Duodenal mucosa (tissue), 2 donors: ENCODE data around the gene SLFN14.

Experiments used
- H3K27ac ChIP-seq: one replicate; pipeline ENCODE4 v1.7.0; 2013; ENCODE audit warnings: low read depth, low read length
- H3K27me3 ChIP-seq, 2 donors: one replicate each; pipeline ENCODE4 v1.7.0; 2013; ENCODE audit warnings: low read length in 2 of 2, control low read depth in 1 of 2; ENCODE audit not compliant: insufficient read depth in 2 of 2, control insufficient read depth in 1 of 2
- H3K36me3 ChIP-seq, 2 donors: one replicate each; pipeline ENCODE4 v1.7.0; 2013; ENCODE audit warnings: low read length in 2 of 2, control low read depth in 1 of 2; ENCODE audit not compliant: insufficient read depth in 2 of 2, control insufficient read depth in 1 of 2
- H3K4me1 ChIP-seq, 2 donors: one replicate each; pipeline ENCODE4 v1.7.0; 2013; ENCODE audit warnings: low read length in 2 of 2, control low read depth in 1 of 2; ENCODE audit not compliant: insufficient read depth in 2 of 2, control insufficient read depth in 1 of 2
- H3K4me3 ChIP-seq, 2 donors: one replicate each; pipeline ENCODE4 v1.7.0; 2013; ENCODE audit warnings: low read length in 2 of 2, low read depth in 1 of 2
- H3K9ac ChIP-seq, 2 donors: one replicate each; pipeline ENCODE4 v1.7.0; 2013; ENCODE audit warnings: low read length in 2 of 2, low read depth in 1 of 2
- H3K9me3 ChIP-seq, 2 donors: one replicate each; pipeline ENCODE4 v1.7.0; 2013; ENCODE audit warnings: low read length in 2 of 2, control low read depth in 1 of 2; ENCODE audit not compliant: control insufficient read depth in 1 of 2

The SLFN14 gene

DNA sequence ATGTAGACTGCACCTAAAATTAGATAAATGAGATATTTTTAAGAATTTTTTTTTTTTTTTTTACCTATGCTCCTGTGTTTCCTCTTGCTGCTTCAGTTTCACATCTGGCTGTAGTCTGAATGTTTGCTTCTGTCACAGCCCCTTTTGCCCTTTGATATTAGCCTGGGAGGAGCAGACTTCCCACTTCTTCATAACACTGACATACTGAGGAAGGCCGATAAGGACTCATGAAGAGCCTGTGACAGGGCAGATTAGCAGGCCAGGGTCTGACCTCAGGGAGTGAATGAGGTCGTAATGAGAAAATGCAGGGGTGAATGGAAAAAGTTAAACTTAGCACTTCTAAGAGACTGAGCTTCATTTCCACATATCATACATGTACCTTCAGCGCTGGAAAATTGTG lies at the start of gene SLFN14:
TSS of gene SLFN14 (minus strand) at position 117 of the 400 bp plus-strand sequence. CDS start 2,757 bp downstream, outside the sequence.
- H3K36me3 ChIP-seq, result no peaks in the 10 kb centered on the region
- H3K9me3 ChIP-seq, result no peaks in the 10 kb centered on the region
- no peak within 1 kb of the TSS for H3K27ac ChIP-seq
- H3K9ac ChIP-seq, result no peak within 1 kb of the TSS
- peaks cover 4 to 9% of the 10 kb centered on the region in 2 donors for H3K4me1 ChIP-seq
- peaks cover 0 to 6% of the 10 kb centered on the region in 2 donors for H3K27me3 ChIP-seq
- no peak within 1 kb of the TSS for H3K4me3 ChIP-seq

DNA sequence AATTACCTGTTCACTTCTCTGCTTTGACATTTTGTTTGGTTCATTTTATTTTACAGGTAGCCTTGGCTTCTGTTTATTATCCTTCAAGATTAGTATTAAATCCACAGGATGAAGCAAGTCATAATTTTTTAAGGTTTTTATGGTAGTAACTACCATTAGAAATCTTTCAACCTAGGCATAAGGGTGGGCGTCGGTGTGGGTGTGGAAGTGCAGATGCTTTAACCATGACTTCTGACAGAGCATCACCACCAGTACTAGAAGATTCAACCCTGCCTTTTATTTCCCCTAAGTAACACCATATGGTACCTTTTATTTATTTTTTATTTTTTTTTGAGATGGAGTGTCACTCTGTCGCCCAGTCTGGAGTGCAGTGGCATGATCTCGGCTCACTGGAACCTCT lies 49.2 kb upstream of the SLFN14 start:
- no peaks in the 10 kb centered on the region for H3K27me3 ChIP-seq
- no peak overlapping the region for H3K27ac ChIP-seq
- H3K9ac ChIP-seq, result no peak overlapping the region
- H3K4me1 ChIP-seq, result no peaks in the 10 kb centered on the region
- no peak overlapping the region for H3K4me3 ChIP-seq
- no peaks in the 10 kb centered on the region for H3K9me3 ChIP-seq
- peaks cover 22 to 54% of the 10 kb centered on the region in 2 donors for H3K36me3 ChIP-seq

DNA sequence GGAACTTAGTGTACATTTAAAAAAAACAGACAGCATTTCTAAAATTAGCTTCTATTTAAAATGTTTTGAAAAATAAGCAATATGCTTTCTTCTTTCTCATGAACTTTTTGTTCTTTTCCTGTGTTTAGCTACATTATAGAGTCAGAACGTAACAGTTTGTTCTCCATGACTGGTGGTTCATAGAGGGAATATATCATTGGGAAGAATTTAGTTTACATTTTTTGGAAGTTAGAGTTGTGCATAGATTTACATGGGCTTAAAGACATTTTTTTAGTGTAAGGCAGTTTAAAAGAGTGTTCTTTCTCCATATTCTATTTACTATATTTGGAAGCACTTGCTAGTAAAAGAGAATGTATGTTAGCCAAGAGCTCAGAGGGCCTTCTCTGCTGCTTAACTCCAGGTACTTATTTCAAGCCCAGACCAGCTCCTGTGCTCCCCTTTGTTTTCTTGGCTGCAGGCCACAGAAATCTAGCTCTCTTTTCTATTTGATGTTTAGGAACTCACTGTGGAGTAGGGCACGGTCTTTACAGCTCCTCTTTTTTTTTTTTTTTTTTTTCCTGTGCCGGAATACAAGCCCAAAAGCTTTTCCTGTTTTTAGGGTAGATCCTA lies 46.7 kb upstream of the SLFN14 start:
- no peak overlapping the region for H3K4me3 ChIP-seq
- H3K36me3 ChIP-seq, result peaks cover 22 to 56% of the 10 kb centered on the region in 2 donors
- no peaks in the 10 kb centered on the region for H3K9me3 ChIP-seq
- H3K27me3 ChIP-seq, result no peaks in the 10 kb centered on the region
- H3K4me1 ChIP-seq, result no peaks in the 10 kb centered on the region
- H3K9ac ChIP-seq, result no peak overlapping the region
- no peak overlapping the region for H3K27ac ChIP-seq

DNA sequence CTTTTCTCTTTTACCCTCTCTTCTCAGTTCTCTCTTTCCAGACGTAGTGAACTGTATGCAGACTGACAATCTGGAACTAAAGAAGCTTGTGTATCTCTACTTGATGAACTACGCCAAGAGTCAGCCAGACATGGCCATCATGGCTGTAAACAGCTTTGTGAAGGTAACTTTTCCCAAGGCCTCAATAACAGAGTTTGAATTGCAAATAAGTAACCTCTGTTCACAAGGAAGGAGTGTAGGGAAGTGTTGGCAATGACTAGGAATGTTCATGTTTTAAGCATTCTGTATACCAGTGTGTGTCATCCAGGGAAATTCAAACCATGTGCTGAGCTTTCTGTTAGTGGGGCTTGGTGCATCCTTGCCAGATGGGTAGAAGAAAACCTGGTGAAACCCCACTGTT lies 45.1 kb upstream of the SLFN14 start:
- Histone ChIP-seq H3K27ac (no peak overlapping the region), H3K36me3 (peaks cover 18 to 55% of the 10 kb centered on the region in 2 donors), H3K4me1 (no peaks in the 10 kb centered on the region), H3K9ac (no peak overlapping the region), H3K9me3 (no peaks in the 10 kb centered on the region), H3K27me3 (no peaks in the 10 kb centered on the region), H3K4me3 (no peak overlapping the region)

DNA sequence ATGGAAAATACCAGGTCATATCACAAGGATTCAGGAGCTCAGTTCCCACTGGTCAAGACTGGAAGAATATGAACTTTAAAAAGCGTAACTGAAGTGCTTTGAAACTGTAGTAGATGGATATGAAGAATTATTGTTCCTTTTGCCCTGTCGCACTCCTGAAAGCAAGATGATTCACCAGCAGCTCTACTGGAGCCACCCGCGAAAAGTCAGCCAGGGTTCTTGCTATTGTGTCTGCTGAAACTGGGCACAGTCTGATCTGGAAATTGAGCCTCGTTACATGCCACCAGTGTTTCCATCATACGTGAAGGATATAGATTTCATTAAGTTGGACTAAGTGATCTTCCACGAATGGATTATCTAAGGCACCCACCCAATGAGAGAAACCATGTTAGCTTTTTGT lies 43.1 kb upstream of the SLFN14 start:
- H3K9ac ChIP-seq, result no peak overlapping the region
- H3K27me3 ChIP-seq, result no peaks in the 10 kb centered on the region
- H3K4me3 ChIP-seq, result no peak overlapping the region
- no peaks in the 10 kb centered on the region for H3K4me1 ChIP-seq
- H3K36me3 ChIP-seq, result peaks cover 20 to 51% of the 10 kb centered on the region in 2 donors
- H3K27ac ChIP-seq, result no peak overlapping the region
- H3K9me3 ChIP-seq, result no peaks in the 10 kb centered on the region

DNA sequence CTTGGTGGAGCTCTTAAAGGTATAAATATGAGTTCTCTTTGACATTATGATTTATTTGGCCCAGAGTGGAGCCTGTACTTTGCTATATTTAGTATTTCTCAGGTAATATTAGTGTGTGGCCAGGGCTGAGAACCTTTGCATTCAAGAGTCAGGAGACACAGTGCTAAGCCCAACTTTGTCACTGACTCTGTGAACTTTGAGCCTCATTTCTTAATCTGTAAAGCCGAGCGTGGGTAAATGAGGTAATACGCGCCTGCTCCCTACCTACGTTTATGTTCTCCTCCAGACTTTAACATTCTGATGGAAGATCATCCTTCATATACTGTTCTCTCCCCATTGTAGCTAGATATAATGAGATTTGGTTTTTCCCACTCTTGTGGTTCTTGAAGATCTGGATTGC lies 37.0 kb upstream of the SLFN14 start:
- H3K4me1 ChIP-seq, result peaks cover 0 to 4% of the 10 kb centered on the region in 2 donors
- H3K36me3 ChIP-seq, result peaks cover 15 to 65% of the 10 kb centered on the region in 2 donors
- H3K27me3 ChIP-seq, result no peaks in the 10 kb centered on the region
- H3K4me3 ChIP-seq, result no peak overlapping the region
- no peaks in the 10 kb centered on the region for H3K9me3 ChIP-seq
- no peak overlapping the region for H3K9ac ChIP-seq
- no peak overlapping the region for H3K27ac ChIP-seq

DNA sequence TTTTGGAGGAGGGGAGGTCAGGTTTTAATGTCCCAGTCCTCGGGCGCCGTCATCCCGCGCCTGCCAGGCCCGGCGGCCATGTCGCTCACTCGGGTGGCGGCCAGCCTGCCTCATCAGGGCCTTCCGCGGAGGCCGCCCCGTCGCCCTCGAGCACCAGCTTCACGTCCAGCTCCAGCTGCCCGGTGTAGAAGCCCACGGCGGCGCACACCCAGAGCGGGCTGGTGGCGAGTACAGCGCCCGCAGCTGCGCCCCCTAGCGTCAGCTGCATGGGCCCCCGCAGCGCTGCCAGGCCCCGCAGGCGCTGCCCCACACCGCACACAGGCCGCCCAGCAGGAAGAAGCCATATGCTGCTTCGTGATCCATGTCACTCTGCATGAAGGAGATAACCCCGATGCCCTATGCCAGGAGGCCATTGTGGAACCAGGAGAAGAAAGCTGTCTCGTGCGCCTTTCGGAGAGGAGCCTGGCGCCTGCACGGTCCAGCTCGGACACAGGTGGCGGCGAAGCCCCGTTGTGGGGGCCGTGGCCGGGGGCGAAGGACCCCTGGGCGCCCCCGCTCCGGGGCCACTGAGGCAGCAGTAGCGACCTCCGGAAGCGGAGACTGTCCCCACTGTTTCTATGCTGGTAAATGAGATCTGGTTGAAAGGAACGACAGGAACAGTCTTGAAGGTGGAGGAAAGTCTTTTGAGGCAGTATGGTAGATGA lies 36.1 kb upstream of the SLFN14 start:
- Histone ChIP-seq H3K9ac (no peak overlapping the region), H3K27ac (no peak overlapping the region), H3K36me3 (peaks cover 15 to 62% of the 10 kb centered on the region in 2 donors), H3K27me3 (no peaks in the 10 kb centered on the region), H3K4me1 (peaks cover 0 to 4% of the 10 kb centered on the region in 2 donors), H3K9me3 (no peaks in the 10 kb centered on the region), H3K4me3 (no peak overlapping the region)

DNA sequence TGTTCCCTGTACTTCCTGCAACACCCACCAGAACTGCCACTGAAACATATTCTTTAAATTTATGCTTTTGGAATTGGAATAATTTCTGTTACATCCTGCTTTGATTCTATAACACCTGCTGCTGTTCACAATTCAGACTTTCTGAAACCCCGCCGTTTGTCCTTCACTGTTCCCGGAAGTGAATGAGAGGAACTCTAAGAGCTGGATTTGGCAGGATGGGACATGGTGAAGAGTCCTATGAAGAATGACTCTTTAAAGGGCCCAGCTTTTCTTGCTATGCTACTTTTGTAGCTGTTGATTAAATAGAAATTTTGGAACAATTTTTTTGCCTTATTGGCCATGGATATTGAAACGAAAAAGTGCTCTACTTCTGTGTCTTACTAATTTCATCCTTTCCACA lies 35.5 kb upstream of the SLFN14 start:
- H3K27me3 ChIP-seq, result no peaks in the 10 kb centered on the region
- H3K9ac ChIP-seq, result no peak overlapping the region
- peaks cover 15 to 56% of the 10 kb centered on the region in 2 donors for H3K36me3 ChIP-seq
- H3K27ac ChIP-seq, result no peak overlapping the region
- peaks cover 0 to 4% of the 10 kb centered on the region in 2 donors for H3K4me1 ChIP-seq
- H3K9me3 ChIP-seq, result no peaks in the 10 kb centered on the region
- no peak overlapping the region for H3K4me3 ChIP-seq

DNA sequence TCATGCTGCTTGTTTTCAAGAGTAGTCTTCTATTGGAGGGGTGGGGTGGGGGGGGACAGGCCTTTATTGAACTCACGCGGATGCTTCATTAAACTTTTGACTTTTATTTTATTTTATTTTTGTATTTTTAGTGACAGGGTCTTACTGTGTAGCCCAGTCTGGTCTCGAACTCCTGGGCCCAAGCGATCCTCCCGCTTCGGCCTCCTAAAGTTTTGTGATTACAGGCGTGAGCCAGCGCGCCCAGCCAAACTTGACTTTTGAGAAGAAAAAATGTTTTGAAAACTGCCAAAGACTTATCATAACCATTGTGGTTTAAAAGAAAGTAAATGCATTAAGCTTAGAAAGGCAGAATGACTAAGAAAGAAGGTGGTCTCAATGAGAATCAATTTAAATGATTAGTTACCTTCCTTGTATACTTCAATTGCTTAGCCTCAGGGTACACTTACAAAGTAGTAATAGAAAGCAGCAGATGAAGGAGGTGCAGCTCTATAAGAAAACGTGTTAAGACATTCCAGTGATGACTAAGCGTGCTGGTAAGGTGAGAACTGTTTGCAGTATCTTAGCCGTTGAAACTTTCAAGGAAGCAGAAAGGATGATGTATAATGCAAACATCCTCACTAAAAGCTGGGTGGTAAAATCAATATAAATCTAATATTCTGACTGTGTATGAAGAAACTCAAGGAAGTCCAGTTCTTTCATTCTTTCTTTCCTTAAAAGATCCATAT lies 27.7 kb upstream of the SLFN14 start:
- H3K9me3 ChIP-seq, result no peaks in the 10 kb centered on the region
- H3K4me3 ChIP-seq, result peak overlapping the region; percentile 92 to 100
- H3K9ac ChIP-seq, result peak overlapping the region in 1 of 2 donors; percentile 92
- no peaks in the 10 kb centered on the region for H3K36me3 ChIP-seq
- peaks cover 12 to 16% of the 10 kb centered on the region in 2 donors for H3K4me1 ChIP-seq
- H3K27me3 ChIP-seq, result no peaks in the 10 kb centered on the region
- H3K27ac ChIP-seq, result no peak overlapping the region
